Measurements from ENCODE around the gene ST14.
"Not testable (repeated sequence)": the region's sequence is repeated elsewhere in the genome, so short reads cannot be mapped to it uniquely, and the experiment has no call there.

GRCh38 chr11:130251763-130252162, 92.2 kb downstream of the ST14 start:
- TF ChIP-seq CTCF (conservative IDR thresholded peaks at IDR 0.05; ENCODE audit: low read depth, low read length); EZH2 (IDR thresholded peaks at IDR 0.05; ENCODE audit: borderline replicate concordance, low read depth, low read length, poor library complexity, severe bottlenecking): not testable (repeated sequence)
